ENCODE data around the gene ZNF488. TPM values are rescaled to one million over a fixed set of nuclear protein-coding genes. Genes with fewer than 3 reads are reported as not detected.

ZNF488 gene
- total and polyA plus RNA-seq, 10 donors: 0.02 to 0.26 (median 0.11) TPM; not detected in 6

DNA sequence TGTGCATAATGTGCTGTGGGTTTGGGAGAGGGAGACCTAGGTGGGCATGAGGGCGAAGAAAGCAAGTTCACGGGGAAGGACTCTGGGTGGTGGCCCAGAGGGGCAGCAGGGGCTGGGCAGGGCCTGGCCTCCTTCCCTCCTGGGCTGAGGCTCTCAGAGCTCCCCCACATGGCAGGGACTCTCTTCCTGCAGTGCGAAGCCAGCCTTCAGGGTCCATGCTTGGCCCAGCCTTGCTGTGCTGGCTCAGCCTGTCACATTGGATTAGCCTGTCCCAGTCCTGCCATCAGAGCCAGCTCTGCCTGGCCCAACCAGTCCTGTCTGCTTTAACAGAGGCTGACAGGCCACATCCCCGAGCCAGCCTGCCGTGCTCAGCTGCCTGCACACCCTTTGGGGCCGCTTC, 20.4 kb upstream of the ZNF488 start:
- WGBS, 5 donors: 83 to 88% (median 86%) methylated on average over 6 of the region's 6 CpGs
- TF ChIP-seq, protein P1, sequence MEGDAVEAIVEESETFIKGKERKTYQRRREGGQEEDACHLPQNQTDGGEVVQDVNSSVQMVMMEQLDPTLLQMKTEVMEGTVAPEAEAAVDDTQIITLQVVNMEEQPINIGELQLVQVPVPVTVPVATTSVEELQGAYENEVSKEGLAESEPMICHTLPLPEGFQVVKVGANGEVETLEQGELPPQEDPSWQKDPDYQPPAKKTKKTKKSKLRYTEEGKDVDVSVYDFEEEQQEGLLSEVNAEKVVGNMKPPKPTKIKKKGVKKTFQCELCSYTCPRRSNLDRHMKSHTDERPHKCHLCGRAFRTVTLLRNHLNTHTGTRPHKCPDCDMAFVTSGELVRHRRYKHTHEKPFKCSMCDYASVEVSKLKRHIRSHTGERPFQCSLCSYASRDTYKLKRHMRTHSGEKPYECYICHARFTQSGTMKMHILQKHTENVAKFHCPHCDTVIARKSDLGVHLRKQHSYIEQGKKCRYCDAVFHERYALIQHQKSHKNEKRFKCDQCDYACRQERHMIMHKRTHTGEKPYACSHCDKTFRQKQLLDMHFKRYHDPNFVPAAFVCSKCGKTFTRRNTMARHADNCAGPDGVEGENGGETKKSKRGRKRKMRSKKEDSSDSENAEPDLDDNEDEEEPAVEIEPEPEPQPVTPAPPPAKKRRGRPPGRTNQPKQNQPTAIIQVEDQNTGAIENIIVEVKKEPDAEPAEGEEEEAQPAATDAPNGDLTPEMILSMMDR (IDR thresholded peaks at IDR 0.05 in 8 of 11, conservative IDR thresholded peaks at IDR 0.05 in 3 of 11): no peak
- TF ChIP-seq POLR2A (IDR thresholded peaks at IDR 0.05): no peak
- no peak for TF ChIP-seq POLR2AphosphoS5 (IDR thresholded peaks at IDR 0.05)
- peak; percentile 71 for DNase-seq
- H3K9me3 ChIP-seq: no peaks in the 10 kb centered on the region
- no peaks in the 10 kb centered on the region for H3K36me3 ChIP-seq
- H3K4me1 ChIP-seq: peaks cover 0 to 27% (median 6%) of the 10 kb centered on the region in 6 donors
- no peak overlapping the region for H3K4me3 ChIP-seq
- peaks cover 0 to 6% (median 0%) of the 10 kb centered on the region in 7 donors for H3K27me3 ChIP-seq (replicated peaks in 1 of 7)
- intact Hi-C loops (cut with DNase I; ENCODE audit: low total_unique reads): no loop called here
- H3K27ac ChIP-seq: peak overlapping the region in 2 of 8 donors; percentile 3 to 4

DNA sequence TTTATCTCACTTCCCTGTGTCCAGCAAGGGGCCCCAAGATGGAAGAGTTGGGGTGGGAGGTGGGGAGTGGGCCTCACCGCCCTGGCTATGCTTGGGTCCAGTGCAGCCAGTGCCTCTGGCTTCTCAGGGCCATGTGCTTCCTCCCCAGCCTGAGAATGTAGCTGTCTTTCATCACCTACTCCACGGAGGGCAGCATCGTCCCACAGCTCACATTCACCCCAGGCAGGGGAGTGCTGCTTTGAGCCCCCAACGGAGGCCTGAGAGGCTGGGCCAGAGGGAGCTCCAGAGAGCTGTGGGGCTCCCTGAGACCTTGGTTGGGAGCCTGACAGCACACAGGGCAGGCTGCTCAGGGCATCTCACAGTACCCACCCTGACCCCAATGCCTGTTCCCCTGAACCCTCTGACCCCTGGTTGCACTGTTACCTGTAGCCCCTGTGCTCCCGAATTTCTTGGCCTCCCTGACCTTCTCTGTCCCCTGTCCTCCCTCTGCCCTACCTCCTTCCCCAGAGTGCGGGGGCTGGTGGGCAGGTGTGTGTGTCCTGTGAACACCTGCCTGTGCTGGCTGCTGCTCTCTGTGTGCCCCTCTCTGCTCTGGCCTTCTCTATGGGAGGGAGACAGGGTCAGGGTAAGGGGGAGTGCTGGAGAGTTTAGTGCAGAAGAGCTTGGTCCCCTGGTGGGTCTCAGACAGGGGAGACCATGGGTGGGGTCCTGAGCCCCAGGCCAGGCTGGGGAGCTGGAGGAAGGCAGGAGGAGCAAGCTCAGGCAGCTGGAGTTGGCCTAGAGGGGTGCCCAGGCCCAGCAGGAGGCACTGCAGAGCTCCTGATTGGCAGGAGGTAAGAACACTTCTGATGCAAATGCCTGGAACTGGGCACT, 19.6 kb upstream of the ZNF488 start:
- peaks cover 0 to 21% (median 6%) of the 10 kb centered on the region in 6 donors for H3K4me1 ChIP-seq
- peak overlapping the region in 6 of 8 donors; percentile 9 to 58 (median 32) for H3K27ac ChIP-seq
- TF ChIP-seq, protein P1 (IDR thresholded peaks at IDR 0.05 in 8 of 11, conservative IDR thresholded peaks at IDR 0.05 in 3 of 11): no peak
- TF ChIP-seq POLR2AphosphoS5 (IDR thresholded peaks at IDR 0.05) (no peak), POLR2A (IDR thresholded peaks at IDR 0.05) (no peak)
- H3K4me3 ChIP-seq: no peak overlapping the region
- intact Hi-C loops (cut with DNase I; ENCODE audit: low total_unique reads): no loop called here
- no peaks in the 10 kb centered on the region for H3K9me3 ChIP-seq
- peaks cover 0 to 6% (median 0%) of the 10 kb centered on the region in 7 donors for H3K27me3 ChIP-seq (replicated peaks in 1 of 7)
- peak; percentile 61 for DNase-seq
- H3K36me3 ChIP-seq: no peaks in the 10 kb centered on the region
- 64 to 88% (median 79%) methylated on average over 2 to 6 of the region's 6 CpGs for WGBS, 5 donors

DNA sequence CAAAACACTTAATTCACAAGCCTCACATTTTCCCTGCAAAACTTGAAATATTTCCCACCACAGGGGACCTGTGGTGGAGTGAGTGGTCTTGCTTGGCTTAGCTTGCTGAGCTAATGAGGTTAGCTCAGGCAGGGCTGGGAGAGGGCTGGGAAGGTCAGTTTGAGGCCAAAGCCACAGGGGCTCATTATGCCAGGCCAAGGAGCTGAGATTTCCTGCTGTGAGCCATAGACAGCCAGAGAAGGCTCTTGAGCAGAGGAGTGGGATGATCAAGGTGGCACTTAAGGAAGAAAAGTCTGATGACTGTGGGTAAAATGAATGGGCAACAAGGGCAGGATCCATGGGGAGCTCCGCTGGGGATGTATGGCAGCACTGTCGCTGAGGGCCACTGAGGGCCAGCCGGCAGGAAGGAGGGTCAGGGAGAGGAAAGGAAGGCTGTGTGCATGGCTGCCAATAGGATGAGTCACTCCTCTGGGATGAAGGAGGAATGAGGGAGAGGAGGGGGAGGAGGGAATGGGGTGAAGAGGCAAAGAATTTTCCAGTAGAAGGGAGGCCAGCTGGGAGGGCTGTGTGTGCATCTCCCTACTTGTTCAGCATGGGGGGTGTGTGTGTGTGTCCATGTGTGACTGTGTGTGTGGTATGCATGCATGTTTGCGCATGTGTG, 18.7 kb upstream of the ZNF488 start:
- Histone ChIP-seq H3K27ac (peak overlapping the region in 6 of 8 donors; percentile 22 to 65 (median 54)), H3K27me3 (replicated peaks in 1 of 7) (peaks cover 0 to 6% (median 0%) of the 10 kb centered on the region in 7 donors), H3K4me1 (peaks cover 0 to 21% (median 6%) of the 10 kb centered on the region in 6 donors), H3K9me3 (no peaks in the 10 kb centered on the region), H3K36me3 (no peaks in the 10 kb centered on the region), H3K4me3 (no peak overlapping the region)
- 48 to 77% (median 75%) methylated on average over 4 of the region's 4 CpGs for WGBS, 5 donors
- intact Hi-C loops (cut with DNase I; ENCODE audit: low total_unique reads): no loop called here
- TF ChIP-seq POLR2AphosphoS5 (IDR thresholded peaks at IDR 0.05) (peak in 2 of 3 donors; percentile 65 to 72), POLR2A (IDR thresholded peaks at IDR 0.05) (no peak)
- TF ChIP-seq, protein P1 (IDR thresholded peaks at IDR 0.05 in 8 of 11, conservative IDR thresholded peaks at IDR 0.05 in 3 of 11): peak in 1 of 11 experiments; percentile 3
- peak; percentile 73 for DNase-seq
